Fibroblast of lung (primary cell): ENCODE measurements around the gene MEF2D. TPM values are rescaled to one million over a fixed set of nuclear protein-coding genes. Genes with fewer than 3 reads are reported as not detected.
A peak's percentile ranks its signal among the peaks of the same experiment; 100 is the strongest.

Experiments used
- DNase-seq, 2 donors: peaks; one replicate each; pipeline versions ENCODE4 v3.0.0 to v3.0.0-alpha.2; 2010; ENCODE audit warnings: low read depth in 2 of 2
- H2AFZ ChIP-seq: 2 replicates; pipeline ENCODE4 v1.5.1; 2012; ENCODE audit warnings: low read length, control low read depth, inconsistent platforms
- H3K27ac ChIP-seq: 2 replicates; pipeline ENCODE4 v1.5.1; 2011; ENCODE audit warnings: low read length, control low read depth; ENCODE audit not compliant: insufficient read depth
- H3K27me3 ChIP-seq: 2 replicates; pipeline ENCODE4 v1.5.1; 2011; ENCODE audit warnings: mild to moderate bottlenecking, low read length; ENCODE audit not compliant: control insufficient read depth, insufficient read depth
- H3K36me3 ChIP-seq: 2 replicates; pipeline ENCODE4 v1.5.1; 2011; ENCODE audit warnings: low read length; ENCODE audit not compliant: control insufficient read depth, insufficient read depth
- H3K4me1 ChIP-seq: 2 replicates; pipeline ENCODE4 v1.5.1; 2011; ENCODE audit warnings: low read length; ENCODE audit not compliant: control insufficient read depth, insufficient read depth; ENCODE audit errors: extremely low read depth
- H3K4me2 ChIP-seq: 2 replicates; pipeline ENCODE4 v1.5.1; 2011; ENCODE audit warnings: low read length, control low read depth; ENCODE audit not compliant: insufficient read depth; ENCODE audit errors: extremely low read depth
- H3K4me3 ChIP-seq, 4 experiments: fragments of 200-600 bp in 1 of 4; sonication (generic) in 1 of 4; replicated peaks in 1 of 4; 2 replicates each; pipeline ENCODE4 v1.5.1; 2011 to 2016; ENCODE audit warnings: low read length in 4 of 4, low read depth in 3 of 4, mild to moderate bottlenecking in 3 of 4, control low read depth in 2 of 4, inconsistent platforms in 1 of 4, mixed read lengths in 1 of 4; ENCODE audit not compliant: insufficient read depth in 1 of 4; ENCODE audit errors: control extremely low read depth in 1 of 4
- H3K79me2 ChIP-seq: 2 replicates; pipeline ENCODE4 v1.5.1; 2012; ENCODE audit warnings: mild to moderate bottlenecking, low read length, inconsistent platforms; ENCODE audit not compliant: control insufficient read depth, insufficient read depth
- H3K9ac ChIP-seq: 2 replicates; pipeline ENCODE4 v1.5.1; 2011; ENCODE audit warnings: mild to moderate bottlenecking, low read length, control low read depth; ENCODE audit not compliant: insufficient read depth
- H3K9me3 ChIP-seq: 2 replicates; pipeline ENCODE4 v1.5.1; 2012; ENCODE audit warnings: low read depth, low read length; ENCODE audit not compliant: control insufficient read depth, insufficient read depth
- H4K20me1 ChIP-seq: 2 replicates; pipeline ENCODE4 v1.5.1; 2011; ENCODE audit warnings: low read length; ENCODE audit not compliant: control insufficient read depth, insufficient read depth; ENCODE audit errors: extremely low read depth
- EZH2 ChIP-seq: IDR thresholded peaks from 2 replicates; pipeline ENCODE4 v1.5.1; 2012; ENCODE audit warnings: low read length, control low read depth, mild to moderate bottlenecking; ENCODE audit errors: missing control alignments
- polyA plus RNA-seq, 2 donors: library from polyadenylated mRNA; depleted of rRNA in 1 of 2; stranded (reverse) in 1 of 2; unstranded in 1 of 2; fragments of >200 nt; gene quantifications; 2 replicates each; pipeline ENCODE4 v1.2.1, GENCODE V29; 2011 to 2012; ENCODE audit warnings: missing spikeins in 1 of 2
- total RNA-seq: library from RNA; depleted of rRNA; stranded (reverse); fragments of >200 nt; gene quantifications from 2 replicates; pipeline ENCODE4 v1.2.1, GENCODE V29; 2014
- TF ChIP-seq, protein P1 (sequence below), 2 donors: IDR thresholded peaks in 1 of 2; conservative IDR thresholded peaks in 1 of 2; 1 replicate in 1 of 2; 2 replicates in 1 of 2; pipeline ENCODE4 v1.5.1; 2011 to 2012; ENCODE audit warnings: low read length in 2 of 2, control low read depth in 1 of 2, inconsistent platforms in 1 of 2, low read depth in 1 of 2, mild to moderate bottlenecking in 1 of 2

MEF2D gene
- total and polyA plus RNA-seq, 2 donors (not counting 1 experiment from before 2014, with no cell fraction given) = 9.9 to 12.7 TPM

- Histone ChIP-seq H3K4me2 (no peak overlapping the region), H3K4me3 (no peak overlapping the region), H3K79me2 (no peaks in the 10 kb centered on the region), H3K27me3 (peaks cover 91% of the 10 kb centered on the region), H3K9me3 (no peaks in the 10 kb centered on the region), H3K36me3 (no peaks in the 10 kb centered on the region), H3K4me1 (no peaks in the 10 kb centered on the region), H3K27ac (no peak overlapping the region), H2AFZ (no peak overlapping the region), H3K9ac (no peak overlapping the region), H4K20me1 (no peaks in the 10 kb centered on the region)
- no peak for DNase-seq
- TF ChIP-seq EZH2 = no peak
- TF ChIP-seq, protein P1, sequence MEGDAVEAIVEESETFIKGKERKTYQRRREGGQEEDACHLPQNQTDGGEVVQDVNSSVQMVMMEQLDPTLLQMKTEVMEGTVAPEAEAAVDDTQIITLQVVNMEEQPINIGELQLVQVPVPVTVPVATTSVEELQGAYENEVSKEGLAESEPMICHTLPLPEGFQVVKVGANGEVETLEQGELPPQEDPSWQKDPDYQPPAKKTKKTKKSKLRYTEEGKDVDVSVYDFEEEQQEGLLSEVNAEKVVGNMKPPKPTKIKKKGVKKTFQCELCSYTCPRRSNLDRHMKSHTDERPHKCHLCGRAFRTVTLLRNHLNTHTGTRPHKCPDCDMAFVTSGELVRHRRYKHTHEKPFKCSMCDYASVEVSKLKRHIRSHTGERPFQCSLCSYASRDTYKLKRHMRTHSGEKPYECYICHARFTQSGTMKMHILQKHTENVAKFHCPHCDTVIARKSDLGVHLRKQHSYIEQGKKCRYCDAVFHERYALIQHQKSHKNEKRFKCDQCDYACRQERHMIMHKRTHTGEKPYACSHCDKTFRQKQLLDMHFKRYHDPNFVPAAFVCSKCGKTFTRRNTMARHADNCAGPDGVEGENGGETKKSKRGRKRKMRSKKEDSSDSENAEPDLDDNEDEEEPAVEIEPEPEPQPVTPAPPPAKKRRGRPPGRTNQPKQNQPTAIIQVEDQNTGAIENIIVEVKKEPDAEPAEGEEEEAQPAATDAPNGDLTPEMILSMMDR (conservative IDR thresholded peaks at IDR 0.05 in 1 of 2, IDR thresholded peaks at IDR 0.05 in 1 of 2; ENCODE audit: low read depth in 1 of 2, low read length in 2 of 2) = no peak
Observed at GRCh38 chr1:156433602-156434001, 67.0 kb downstream of the MEF2D start.

GRCh38 chr1:156433032-156433431 lies 67.5 kb downstream of the MEF2D start:
- no peak overlapping the region for H3K27ac ChIP-seq
- no peak overlapping the region for H3K9ac ChIP-seq
- no peak overlapping the region for H3K4me3 ChIP-seq
- H3K36me3 ChIP-seq = no peaks in the 10 kb centered on the region
- no peak overlapping the region for H2AFZ ChIP-seq
- no peaks in the 10 kb centered on the region for H4K20me1 ChIP-seq
- no peaks in the 10 kb centered on the region for H3K79me2 ChIP-seq
- no peaks in the 10 kb centered on the region for H3K4me1 ChIP-seq
- H3K9me3 ChIP-seq = no peaks in the 10 kb centered on the region
- peaks cover 88% of the 10 kb centered on the region for H3K27me3 ChIP-seq
- no peak for DNase-seq
- no peak overlapping the region for H3K4me2 ChIP-seq
- TF ChIP-seq, protein P1 (conservative IDR thresholded peaks at IDR 0.05 in 1 of 2, IDR thresholded peaks at IDR 0.05 in 1 of 2; ENCODE audit: low read depth in 1 of 2, low read length in 2 of 2) = no peak
- TF ChIP-seq EZH2 = peak; percentile 16

GRCh38 chr1:156432669-156433018 lies 67.9 kb downstream of the MEF2D start:
- H4K20me1 ChIP-seq = no peaks in the 10 kb centered on the region
- DNase-seq = no peak
- no peaks in the 10 kb centered on the region for H3K79me2 ChIP-seq
- no peak overlapping the region for H2AFZ ChIP-seq
- no peaks in the 10 kb centered on the region for H3K4me1 ChIP-seq
- H3K27ac ChIP-seq = no peak overlapping the region
- TF ChIP-seq EZH2 = peak; percentile 52
- TF ChIP-seq, protein P1 (conservative IDR thresholded peaks at IDR 0.05 in 1 of 2, IDR thresholded peaks at IDR 0.05 in 1 of 2; ENCODE audit: low read depth in 1 of 2, low read length in 2 of 2) = no peak
- no peak overlapping the region for H3K4me3 ChIP-seq
- no peak overlapping the region for H3K9ac ChIP-seq
- H3K4me2 ChIP-seq = no peak overlapping the region
- H3K9me3 ChIP-seq = no peaks in the 10 kb centered on the region
- H3K27me3 ChIP-seq = peaks cover 84% of the 10 kb centered on the region
- no peaks in the 10 kb centered on the region for H3K36me3 ChIP-seq
